Daoy (cell line): ENCODE data around the gene NDUFV1. TPM values are rescaled to one million over a fixed set of nuclear protein-coding genes. Genes with fewer than 3 reads are reported as not detected.
"Not testable (repeated sequence)": the region's sequence is repeated elsewhere in the genome, so short reads cannot be mapped to it uniquely, and the experiment has no call there.

ENCODE experiments used
- DNase-seq: peaks from one replicate; pipeline ENCODE4 v3.0.0-alpha.2; 2015; ENCODE audit warnings: low read depth
- total RNA-seq: library from RNA; depleted of rRNA; stranded (reverse); fragments of >200 nt; shearing (Covaris generic); gene quantifications from 2 replicates; pipeline ENCODE4 v1.2.3, GENCODE V29; 2014

NDUFV1 gene
- total RNA-seq, 1 experiment from 2014 or later: 229 TPM

- no peak for DNase-seq
These were observed 20.8 kb upstream of the NDUFV1 start for GRCh38 chr11:67585911-67586310.

DNA sequence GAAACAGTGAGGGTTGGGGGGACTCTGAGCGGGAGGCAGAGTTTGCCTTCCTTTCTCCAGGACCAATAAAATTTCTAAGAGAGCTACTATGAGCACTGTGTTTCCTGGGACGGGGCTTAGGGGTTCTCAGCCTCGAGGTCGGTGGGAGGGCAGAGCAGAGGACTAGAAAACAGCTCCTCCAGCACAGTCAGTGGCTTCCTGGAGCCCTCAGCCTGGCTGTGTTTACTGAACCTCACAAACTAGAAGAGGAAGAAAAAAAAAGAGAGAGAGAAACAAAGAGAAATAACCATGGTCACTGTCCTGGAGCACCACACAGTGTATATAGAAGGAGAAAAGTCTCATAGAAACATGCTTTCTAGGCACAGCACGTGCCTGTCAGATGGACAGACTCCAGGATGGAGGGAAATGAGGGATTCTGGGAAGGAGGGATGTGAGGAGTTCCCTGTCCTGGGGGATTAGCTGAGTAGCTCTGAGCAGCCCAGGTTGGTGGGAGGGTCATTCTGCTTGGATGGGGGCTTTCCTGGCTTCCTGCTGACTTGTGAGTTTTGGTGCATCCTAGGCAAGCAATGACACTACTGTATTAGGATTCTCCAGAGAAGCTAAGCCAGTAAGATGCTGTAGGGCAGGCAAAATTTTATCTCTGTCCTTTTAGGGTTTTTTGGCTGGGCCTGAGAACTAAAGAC lies 20.0 kb upstream of the NDUFV1 start:
- DNase-seq: no peak

DNA sequence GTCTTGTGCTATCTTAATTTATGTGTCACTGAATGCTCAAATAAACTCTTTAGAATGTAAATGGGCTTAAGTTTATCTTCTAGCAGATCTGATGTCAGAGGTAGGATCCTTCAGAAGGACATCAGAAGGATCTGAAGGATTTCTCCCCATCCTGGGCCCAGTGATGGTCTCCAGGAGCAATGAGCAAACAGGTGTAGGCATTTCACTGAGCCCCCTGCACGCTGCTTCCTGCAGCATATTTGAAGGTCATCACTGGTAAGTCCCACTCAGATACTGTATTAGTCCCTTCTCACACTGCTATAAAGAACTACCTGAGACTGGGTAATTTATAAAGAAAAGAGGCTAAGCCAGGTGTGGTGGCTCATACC lies 18.6 kb upstream of the NDUFV1 start:
- DNase-seq: no peak

GRCh38 chr11:67588899-67589415 lies 17.8 kb upstream of the NDUFV1 start:
- not testable (repeated sequence) for DNase-seq

DNA sequence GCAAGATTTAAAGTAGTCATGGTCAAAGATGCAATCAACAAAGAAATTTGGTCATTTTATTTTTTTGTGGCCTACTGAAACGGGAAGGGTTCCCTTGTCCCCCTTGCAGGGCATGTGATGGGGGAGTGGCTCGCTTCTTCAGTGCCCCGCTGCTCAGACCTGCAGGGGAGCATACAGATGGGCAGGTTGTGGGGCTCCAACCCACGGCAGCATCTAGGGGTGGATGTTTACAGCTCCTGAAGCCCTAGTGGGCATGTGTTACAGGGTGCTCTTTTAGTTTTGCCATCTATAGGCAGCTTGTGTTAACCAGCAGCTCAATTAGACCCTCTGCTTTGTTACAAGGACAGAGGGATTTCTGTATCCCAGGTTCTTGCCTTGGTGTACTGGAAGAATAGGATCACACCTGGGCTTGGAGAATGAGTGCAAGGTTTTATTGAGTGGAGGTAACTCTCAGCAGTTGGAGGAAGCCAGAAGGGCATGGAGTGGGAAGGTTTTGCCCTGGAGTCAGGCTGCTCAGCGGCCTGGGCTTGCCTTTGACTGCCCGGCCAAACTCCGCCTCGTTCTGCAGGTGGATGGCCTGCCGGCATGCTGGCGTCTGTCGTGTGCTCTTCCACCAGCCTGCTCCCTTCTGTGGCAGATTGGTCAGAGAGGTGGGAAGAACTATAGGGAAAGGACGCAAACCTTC lies 13.7 kb upstream of the NDUFV1 start:
- DNase-seq: no peak

- DNase-seq: no peak
These were observed 13.2 kb upstream of the NDUFV1 start for GRCh38 chr11:67593565-67593905.

GRCh38 chr11:67594480-67594879 lies 12.3 kb upstream of the NDUFV1 start:
- no peak for DNase-seq

GRCh38 chr11:67596753-67597300 lies 9.9 kb upstream of the NDUFV1 start:
- no peak for DNase-seq

GRCh38 chr11:67597458-67597857 lies 9.3 kb upstream of the NDUFV1 start:
- not testable (repeated sequence) for DNase-seq

- DNase-seq: not testable (repeated sequence)
These were observed 8.8 kb upstream of the NDUFV1 start for GRCh38 chr11:67597963-67598362.

DNA sequence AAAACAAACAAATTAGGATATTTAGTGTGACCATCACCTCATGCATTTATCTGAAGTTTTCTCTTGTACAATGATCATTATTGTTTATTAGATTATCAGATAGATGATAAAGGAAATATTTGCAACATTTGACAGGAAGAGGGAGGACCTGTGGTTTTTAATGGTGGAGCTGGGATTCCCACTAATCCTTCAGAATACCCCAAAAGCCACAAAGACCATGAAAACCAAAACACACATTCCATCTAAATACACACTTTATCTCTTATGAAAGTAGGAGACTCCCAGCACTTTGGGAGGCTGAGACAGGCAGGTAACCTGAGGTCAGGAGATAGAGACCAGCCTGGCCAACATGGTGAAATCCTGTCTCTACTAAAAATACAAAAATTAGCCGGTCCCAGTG lies 7.6 kb upstream of the NDUFV1 start:
- DNase-seq: no peak

GRCh38 chr11:67600324-67601029 lies 6.3 kb upstream of the NDUFV1 start:
- no peak for DNase-seq

DNA sequence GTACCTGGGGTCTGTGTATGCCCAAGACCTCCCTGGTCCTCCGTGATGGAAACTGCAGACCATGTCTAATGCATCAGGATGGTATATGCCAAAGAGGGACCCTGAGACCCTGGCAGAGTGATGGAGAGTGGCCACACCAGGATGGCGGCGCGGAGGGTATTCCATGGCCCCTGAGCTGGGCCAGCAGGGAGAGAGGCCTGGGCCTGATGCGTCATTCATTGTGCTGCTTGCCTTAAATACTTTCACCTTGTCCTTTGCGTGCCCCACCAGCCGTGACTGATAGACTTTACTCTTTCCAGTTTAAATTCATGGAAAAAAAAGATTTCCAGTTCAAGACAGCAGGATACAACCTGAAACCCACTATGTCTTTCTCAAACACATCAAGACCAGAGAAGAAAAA lies 5.6 kb upstream of the NDUFV1 start:
- no peak for DNase-seq

GRCh38 chr11:67604119-67604518 lies 2.6 kb upstream of the NDUFV1 start:
- not testable (repeated sequence) for DNase-seq

GRCh38 chr11:67604815-67605214 lies 1.9 kb upstream of the NDUFV1 start:
- no peak for DNase-seq

DNA sequence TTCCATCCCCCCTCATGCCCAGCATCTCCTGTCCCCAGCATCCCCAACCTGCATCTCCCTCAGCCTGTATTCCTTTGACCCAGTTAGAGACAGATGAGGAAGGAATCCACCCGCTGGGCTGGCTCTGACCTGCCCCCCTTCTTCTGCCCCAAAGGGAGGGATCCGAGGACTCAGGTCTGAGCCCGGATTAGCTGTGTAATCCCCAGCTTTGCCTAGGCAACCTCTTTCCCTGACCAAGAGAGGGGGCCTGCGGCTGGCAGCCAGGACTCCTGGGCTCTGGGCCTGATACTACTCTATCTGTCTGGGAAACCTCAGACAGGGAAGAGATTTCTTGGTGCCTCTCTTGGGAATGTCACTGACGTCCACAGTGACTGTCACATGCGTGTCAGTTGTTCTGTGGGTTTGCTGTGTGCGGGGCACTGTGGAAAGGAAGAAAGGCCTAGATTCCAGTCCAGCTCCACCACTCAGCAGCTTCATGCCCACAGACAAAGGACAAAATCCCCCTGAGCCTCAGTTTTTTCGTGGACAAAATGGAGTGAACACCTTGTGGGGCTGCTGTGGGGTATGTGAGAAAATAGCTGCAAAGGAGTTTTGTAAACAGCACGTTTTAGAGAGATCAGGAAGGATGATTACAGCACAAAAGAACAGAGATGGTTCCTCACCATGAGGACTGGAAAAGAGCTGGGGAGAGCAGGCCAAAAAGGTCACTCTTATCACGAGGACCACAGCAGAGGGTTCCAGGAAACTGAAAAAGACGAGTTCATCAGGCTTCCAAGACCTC lies 1.3 kb upstream of the NDUFV1 start:
- no peak for DNase-seq

GRCh38 chr11:67606093-67606491 lies 644 bp upstream of the NDUFV1 start:
- no peak for DNase-seq

DNA sequence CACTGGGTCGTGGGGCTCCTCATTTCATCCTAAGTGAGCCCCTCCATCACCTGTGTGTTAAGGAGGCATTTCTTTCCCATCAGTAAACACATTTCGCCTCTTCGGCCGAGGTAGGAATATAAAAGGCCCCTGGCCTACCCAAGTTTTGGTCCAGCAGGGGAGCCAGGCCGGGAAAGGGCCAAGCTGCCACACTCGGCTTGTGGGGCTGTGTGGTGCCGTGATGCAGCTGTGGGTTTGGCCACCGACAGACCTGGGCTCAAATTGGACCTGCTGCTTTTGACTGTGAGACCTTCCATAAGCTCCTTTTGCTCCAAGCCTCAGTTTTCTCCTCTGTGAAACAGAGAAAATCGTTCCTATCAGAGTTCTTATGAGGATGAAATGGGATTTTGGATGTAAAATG lies 771 bp downstream of the NDUFV1 start:
- no peak for DNase-seq

- no peak for DNase-seq
These were observed 1.8 kb downstream of the NDUFV1 start for GRCh38 chr11:67608486-67608885.

DNA sequence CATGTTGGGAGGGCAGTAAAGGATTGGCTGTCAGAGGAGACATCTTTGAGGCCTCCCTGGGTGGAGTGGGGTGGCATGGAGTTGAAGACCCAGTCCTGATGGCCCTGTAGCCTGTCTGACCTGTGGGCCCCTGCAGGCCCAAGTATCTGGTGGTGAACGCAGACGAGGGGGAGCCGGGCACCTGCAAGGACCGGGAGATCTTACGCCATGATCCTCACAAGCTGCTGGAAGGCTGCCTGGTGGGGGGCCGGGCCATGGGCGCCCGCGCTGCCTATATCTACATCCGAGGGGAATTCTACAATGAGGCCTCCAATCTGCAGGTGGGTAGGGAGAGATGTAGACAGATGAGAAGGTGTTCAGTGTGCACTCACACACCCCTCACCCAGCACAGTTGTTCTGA lies 2.6 kb downstream of the NDUFV1 start:
- DNase-seq: no peak

GRCh38 chr11:67610302-67610868 lies 3.6 kb downstream of the NDUFV1 start:
- DNase-seq: no peak
